Nephron progenitor cell (in vitro differentiated cells): Measurements from ENCODE around the gene TP53.

Experiments used
- DNase-seq: peaks from one replicate; pipeline ENCODE4 v3.0.0; 2021
- H3K27ac Mint-ChIP-seq: 2 replicates; pipeline ENCODE4 v1.8.0; 2021; ENCODE audit warnings: mild to moderate bottlenecking, moderate library complexity, mixed read lengths
- H3K27me3 Mint-ChIP-seq: 2 replicates; pipeline ENCODE4 v1.8.0; 2021; ENCODE audit warnings: mild to moderate bottlenecking, low read depth, mixed read lengths; ENCODE audit not compliant: poor library complexity
- H3K36me3 Mint-ChIP-seq: 2 replicates; pipeline ENCODE4 v1.8.0; 2021; ENCODE audit warnings: low read depth, mixed read lengths
- H3K4me1 Mint-ChIP-seq: 2 replicates; pipeline ENCODE4 v1.8.0; 2021; ENCODE audit warnings: mixed read lengths
- H3K4me3 Mint-ChIP-seq: 2 replicates; pipeline ENCODE4 v1.8.0; 2021; ENCODE audit warnings: mild to moderate bottlenecking, moderate library complexity, mixed read lengths
- H3K9me3 Mint-ChIP-seq: 2 replicates; pipeline ENCODE4 v1.8.0; 2021; ENCODE audit warnings: mild to moderate bottlenecking, moderate library complexity, mixed read lengths
- TF ChIP-seq, protein P1 (sequence below): fragments of 200-600 bp; sonication (generic); IDR thresholded peaks from 2 replicates; pipeline ENCODE4 v1.5.0; 2021; ENCODE audit warnings: antibody characterized with exemption

TP53 gene

DNA sequence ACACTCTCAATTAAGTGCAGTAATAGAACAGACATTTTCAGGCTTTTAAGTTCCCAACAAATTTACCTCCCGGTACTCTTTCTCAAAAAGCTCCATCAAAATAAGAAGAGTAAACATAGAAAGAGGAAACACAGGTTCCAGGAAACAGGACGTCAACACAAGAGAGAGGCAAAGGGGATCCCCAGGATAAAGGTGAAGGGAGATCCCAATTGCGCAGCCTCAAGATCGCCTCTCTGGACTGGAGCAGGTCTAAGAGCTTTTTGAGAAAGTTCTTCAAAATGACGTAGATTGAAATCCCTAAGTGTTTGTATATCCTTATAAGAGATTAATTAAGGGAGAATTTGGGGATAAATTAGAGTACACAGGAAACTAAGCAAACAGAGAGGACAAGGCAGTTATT lies 68.7 kb downstream of the TP53 start:
- Mint-ChIP-seq H3K36me3 (no peaks in the 10 kb centered on the region), H3K4me3 (no peak overlapping the region), H3K27ac (no peak overlapping the region), H3K9me3 (no peaks in the 10 kb centered on the region), H3K4me1 (peaks cover 5% of the 10 kb centered on the region), H3K27me3 (peaks cover 20% of the 10 kb centered on the region)
- TF ChIP-seq, protein P1, sequence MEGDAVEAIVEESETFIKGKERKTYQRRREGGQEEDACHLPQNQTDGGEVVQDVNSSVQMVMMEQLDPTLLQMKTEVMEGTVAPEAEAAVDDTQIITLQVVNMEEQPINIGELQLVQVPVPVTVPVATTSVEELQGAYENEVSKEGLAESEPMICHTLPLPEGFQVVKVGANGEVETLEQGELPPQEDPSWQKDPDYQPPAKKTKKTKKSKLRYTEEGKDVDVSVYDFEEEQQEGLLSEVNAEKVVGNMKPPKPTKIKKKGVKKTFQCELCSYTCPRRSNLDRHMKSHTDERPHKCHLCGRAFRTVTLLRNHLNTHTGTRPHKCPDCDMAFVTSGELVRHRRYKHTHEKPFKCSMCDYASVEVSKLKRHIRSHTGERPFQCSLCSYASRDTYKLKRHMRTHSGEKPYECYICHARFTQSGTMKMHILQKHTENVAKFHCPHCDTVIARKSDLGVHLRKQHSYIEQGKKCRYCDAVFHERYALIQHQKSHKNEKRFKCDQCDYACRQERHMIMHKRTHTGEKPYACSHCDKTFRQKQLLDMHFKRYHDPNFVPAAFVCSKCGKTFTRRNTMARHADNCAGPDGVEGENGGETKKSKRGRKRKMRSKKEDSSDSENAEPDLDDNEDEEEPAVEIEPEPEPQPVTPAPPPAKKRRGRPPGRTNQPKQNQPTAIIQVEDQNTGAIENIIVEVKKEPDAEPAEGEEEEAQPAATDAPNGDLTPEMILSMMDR, result no peak
- DNase-seq, result no peak
